GM12878 (cell line): ENCODE data around the gene SELENOO.

Experiments
- BMI1 ChIP-seq: fragments of 450-650 bp; IDR thresholded peaks from 2 replicates; pipeline ENCODE4 v1.6.1; 2016; ENCODE audit warnings: mild to moderate bottlenecking, moderate library complexity, borderline replicate concordance
- CEBPB ChIP-seq, 2 experiments: fragments of 150-350 bp in 1 of 2; IDR thresholded peaks; 2 replicates each; pipeline ENCODE4 v1.6.1; 2012 to 2014; ENCODE audit warnings: low read depth in 2 of 2, low read length in 2 of 2, borderline replicate concordance in 1 of 2, inconsistent platforms in 1 of 2
- CHD1 ChIP-seq: IDR thresholded peaks from 2 replicates; pipeline ENCODE4 v1.6.1; 2012; ENCODE audit warnings: low read depth, low read length, improper control_type of control experiment
- ETV6 ChIP-seq, 2 experiments: fragments of 450-650 bp in 1 of 2; IDR thresholded peaks in 1 of 2; conservative IDR thresholded peaks in 1 of 2; 2 replicates each; pipeline ENCODE4 v1.6.1; 2014; ENCODE audit warnings: antibody characterized with exemption in 1 of 2, borderline replicate concordance in 1 of 2, low read depth in 1 of 2, mild to moderate bottlenecking in 1 of 2, moderate library complexity in 1 of 2
- POLR2A ChIP-seq: IDR thresholded peaks from 2 replicates; pipeline ENCODE4 v1.6.1; 2011; ENCODE audit warnings: low read depth, mild to moderate bottlenecking, low read length
- RB1 ChIP-seq: fragments of 450-650 bp; formaldehyde crosslinking; IDR thresholded peaks from 2 replicates; pipeline ENCODE4 v1.6.1; 2017; ENCODE audit warnings: mild to moderate bottlenecking, borderline replicate concordance
- TCF12 ChIP-seq: IDR thresholded peaks from 2 replicates; pipeline ENCODE4 v1.6.1; 2011; ENCODE audit warnings: low read depth, mild to moderate bottlenecking, low read length
- ZSCAN29 ChIP-seq: fragments of 450-650 bp; IDR thresholded peaks from 2 replicates; pipeline ENCODE4 v1.6.1; 2017; ENCODE audit warnings: mild to moderate bottlenecking, moderate library complexity
- TF ChIP-seq, protein P1 (sequence below), 3 experiments: IDR thresholded peaks in 2 of 3; conservative IDR thresholded peaks in 1 of 3; 2 replicates each; pipeline ENCODE4 v1.5.1; 2011; ENCODE audit warnings: low read depth in 3 of 3, low read length in 3 of 3, mild to moderate bottlenecking in 3 of 3, control low read depth in 2 of 3, moderate library complexity in 2 of 3, inconsistent platforms in 1 of 3, mixed read lengths in 1 of 3; ENCODE audit not compliant: control insufficient read depth in 2 of 3, insufficient read depth in 1 of 3; ENCODE audit errors: extremely low read depth in 1 of 3
- TF ChIP-seq, protein P2 (sequence below): fragments of 450-650 bp; IDR thresholded peaks from 2 replicates; pipeline ENCODE4 v1.6.1; 2016; ENCODE audit warnings: mild to moderate bottlenecking

DNA sequence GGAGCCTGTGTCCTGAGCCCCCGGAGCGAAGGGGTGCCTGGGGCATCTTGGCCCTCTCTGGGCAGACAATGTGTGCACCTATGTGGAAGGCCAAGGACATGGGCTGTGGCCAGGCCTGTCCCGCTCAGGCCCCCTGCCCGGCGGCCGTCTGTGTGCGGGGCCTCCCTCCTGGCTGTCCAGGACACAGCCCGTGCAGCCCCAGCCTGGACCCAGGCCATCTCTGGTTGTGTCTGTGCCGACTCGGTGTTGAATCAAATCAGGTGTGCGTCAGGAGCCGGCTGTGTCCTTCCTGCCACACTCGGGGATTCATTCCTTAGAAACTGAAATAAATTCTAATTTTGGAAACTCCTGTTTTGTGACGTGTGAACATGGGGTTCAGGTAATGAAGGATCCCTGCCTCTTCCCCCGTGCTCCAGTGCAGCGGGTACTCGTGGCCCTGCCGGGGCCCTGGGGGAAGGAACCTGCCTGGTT lies 1.5 kb upstream of the SELENOO start:
- no peak for TF ChIP-seq CEBPB (IDR thresholded peaks at IDR 0.05; ENCODE audit: borderline replicate concordance in 1 of 2, low read depth in 2 of 2, low read length in 2 of 2)
- TF ChIP-seq ETV6 (conservative IDR thresholded peaks at IDR 0.05 in 1 of 2, IDR thresholded peaks at IDR 0.05 in 1 of 2; ENCODE audit: borderline replicate concordance in 1 of 2, low read depth in 1 of 2) = no peak
- TF ChIP-seq, protein P1, sequence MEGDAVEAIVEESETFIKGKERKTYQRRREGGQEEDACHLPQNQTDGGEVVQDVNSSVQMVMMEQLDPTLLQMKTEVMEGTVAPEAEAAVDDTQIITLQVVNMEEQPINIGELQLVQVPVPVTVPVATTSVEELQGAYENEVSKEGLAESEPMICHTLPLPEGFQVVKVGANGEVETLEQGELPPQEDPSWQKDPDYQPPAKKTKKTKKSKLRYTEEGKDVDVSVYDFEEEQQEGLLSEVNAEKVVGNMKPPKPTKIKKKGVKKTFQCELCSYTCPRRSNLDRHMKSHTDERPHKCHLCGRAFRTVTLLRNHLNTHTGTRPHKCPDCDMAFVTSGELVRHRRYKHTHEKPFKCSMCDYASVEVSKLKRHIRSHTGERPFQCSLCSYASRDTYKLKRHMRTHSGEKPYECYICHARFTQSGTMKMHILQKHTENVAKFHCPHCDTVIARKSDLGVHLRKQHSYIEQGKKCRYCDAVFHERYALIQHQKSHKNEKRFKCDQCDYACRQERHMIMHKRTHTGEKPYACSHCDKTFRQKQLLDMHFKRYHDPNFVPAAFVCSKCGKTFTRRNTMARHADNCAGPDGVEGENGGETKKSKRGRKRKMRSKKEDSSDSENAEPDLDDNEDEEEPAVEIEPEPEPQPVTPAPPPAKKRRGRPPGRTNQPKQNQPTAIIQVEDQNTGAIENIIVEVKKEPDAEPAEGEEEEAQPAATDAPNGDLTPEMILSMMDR (IDR thresholded peaks at IDR 0.05 in 2 of 3, conservative IDR thresholded peaks at IDR 0.05 in 1 of 3; ENCODE audit: control insufficient read depth in 2 of 3, extremely low read depth in 1 of 3, insufficient read depth in 1 of 3, low read depth in 3 of 3, low read length in 3 of 3) = no peak
- no peak for TF ChIP-seq RB1
- no peak for TF ChIP-seq ZSCAN29
- TF ChIP-seq POLR2A = no peak
- no peak for TF ChIP-seq CHD1
- TF ChIP-seq, protein P2, sequence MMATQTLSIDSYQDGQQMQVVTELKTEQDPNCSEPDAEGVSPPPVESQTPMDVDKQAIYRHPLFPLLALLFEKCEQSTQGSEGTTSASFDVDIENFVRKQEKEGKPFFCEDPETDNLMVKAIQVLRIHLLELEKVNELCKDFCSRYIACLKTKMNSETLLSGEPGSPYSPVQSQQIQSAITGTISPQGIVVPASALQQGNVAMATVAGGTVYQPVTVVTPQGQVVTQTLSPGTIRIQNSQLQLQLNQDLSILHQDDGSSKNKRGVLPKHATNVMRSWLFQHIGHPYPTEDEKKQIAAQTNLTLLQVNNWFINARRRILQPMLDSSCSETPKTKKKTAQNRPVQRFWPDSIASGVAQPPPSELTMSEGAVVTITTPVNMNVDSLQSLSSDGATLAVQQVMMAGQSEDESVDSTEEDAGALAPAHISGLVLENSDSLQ = no peak
- TF ChIP-seq BMI1 = no peak
- TF ChIP-seq TCF12 = no peak
